GM19455 (cell line): ENCODE results near the gene NECTIN1.

Experiments
- ATAC-seq: cut with Tn5 transposase; IDR thresholded peaks from one replicate; pipeline ENCODE4 v1.9.1; 2021; ENCODE audit not compliant: unreplicated experiment

Gene NECTIN1

DNA sequence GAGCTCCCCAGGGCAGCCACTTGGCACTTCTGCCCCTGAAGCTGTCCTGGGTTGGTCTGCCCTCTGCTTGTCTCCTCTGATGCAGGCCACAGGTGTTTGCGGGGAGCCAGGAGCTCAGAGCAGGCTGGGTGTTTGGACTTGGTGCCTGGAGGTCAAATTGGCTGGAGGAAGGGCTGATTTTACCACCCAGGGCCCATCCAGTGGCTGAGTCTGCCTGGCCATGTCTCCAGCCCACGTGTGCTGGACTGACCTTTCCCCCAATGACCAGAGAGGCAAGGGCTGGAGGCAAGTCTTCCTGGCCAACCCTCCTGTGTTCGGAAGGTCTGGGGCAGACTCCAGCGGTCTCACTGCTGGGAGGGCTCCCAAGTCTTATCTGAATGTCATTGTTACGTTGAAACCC lies 84.0 kb downstream of the NECTIN1 start:
- ATAC-seq = no peak

DNA sequence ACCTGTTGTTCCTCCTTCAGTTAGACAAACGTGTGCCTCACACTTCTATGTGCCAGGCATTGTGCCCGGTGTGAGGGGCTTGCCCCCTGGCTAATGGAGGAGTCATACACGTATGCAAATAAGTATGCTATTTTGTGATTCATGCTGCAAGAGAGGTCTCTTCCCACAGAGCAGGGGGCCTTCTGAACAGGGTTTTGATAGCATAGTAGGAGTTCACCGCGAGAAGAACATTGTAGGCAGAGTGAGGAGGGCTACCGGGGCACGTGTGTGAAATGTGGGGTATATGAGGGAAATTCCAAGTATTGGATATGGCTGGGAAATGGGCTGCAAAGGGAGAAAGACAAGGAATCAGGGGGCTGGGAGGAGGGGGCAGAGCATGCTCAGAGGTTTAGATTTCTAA lies 84.5 kb downstream of the NECTIN1 start:
- no peak for ATAC-seq

DNA sequence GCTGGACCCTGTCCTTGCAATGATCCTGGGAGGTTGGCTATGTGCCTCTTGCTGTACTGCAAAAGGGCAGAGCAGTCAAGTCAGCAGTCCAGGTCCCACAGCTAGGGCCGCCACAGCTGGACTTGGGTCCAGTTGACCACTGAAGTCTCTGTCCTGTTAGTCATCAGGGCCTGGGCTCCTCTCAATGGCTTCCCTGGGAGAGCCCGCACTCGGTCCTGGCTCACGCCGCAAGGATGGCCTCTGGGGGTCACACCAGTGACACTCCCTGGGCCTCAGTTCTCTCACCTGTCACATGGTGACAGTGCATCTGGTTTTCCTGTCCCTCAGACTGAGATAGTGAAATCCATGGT lies 85.1 kb downstream of the NECTIN1 start:
- no peak for ATAC-seq

DNA sequence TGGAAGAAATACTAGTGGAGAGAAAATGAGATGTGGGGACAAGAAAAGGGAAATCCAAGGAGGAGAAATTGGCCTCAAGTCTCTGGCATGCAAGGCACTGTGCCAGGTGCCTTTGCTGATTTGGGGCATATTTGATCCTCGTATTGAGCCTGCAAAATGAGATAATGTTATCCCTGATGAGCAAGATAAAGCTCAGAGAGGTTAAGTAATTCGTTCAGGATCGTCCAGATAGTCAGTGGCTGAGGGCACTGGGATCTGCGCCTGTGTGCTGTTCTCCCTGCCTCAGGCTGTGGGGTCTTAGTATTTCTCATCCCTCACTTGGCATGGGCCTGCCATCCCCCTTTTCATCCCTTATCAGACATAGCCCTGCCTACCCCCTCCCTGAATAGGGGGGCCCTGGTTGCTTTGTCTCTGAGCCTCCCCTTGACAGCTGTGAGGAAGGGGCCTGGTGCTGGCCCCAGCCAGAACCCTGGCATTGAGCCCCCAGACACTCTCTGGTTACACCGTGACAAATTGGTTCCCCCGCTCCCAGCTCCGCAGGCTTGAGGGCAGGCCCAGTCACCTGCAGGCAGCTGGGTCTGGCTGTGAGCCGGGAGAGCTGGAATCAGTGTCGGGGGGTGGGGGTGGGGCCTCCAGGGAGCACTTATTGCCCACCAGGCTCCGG lies 85.7 kb downstream of the NECTIN1 start:
- ATAC-seq = no peak

DNA sequence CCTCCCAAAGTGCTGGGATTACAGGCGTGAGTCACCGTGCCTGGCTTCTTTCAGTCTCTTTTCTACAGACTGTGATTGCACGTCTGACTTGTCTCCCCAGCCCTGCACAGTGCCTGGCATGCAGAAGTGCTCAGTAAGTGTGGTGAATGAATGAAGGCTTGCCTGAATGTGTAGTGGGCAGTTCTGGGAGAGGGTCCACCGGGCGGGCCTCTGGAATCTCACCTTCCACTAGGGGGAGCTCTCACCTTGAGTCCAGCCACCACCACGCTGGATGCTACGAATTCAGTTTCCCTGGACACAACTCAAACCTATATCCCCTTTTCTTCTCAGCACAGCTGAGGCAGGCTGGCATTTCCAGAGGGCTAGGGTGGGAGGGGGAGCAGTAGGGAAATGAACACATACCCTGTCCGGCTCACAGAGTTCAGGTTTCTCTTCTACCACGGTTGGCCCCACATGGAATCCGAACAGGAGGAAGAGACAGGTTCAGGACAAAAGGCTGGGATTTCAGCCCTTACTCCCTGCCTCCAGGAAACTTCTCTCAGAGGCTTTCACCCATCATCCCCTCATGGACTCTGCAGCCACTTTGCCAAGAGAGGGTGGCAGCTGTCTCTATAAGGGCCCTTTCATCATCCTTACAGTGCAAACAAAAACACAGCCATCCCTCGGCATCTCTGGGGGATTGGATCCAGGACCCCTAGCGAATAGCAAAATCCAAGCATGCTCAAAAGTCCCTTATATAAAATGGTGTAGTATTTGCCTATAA lies 86.8 kb downstream of the NECTIN1 start:
- ATAC-seq = no peak

DNA sequence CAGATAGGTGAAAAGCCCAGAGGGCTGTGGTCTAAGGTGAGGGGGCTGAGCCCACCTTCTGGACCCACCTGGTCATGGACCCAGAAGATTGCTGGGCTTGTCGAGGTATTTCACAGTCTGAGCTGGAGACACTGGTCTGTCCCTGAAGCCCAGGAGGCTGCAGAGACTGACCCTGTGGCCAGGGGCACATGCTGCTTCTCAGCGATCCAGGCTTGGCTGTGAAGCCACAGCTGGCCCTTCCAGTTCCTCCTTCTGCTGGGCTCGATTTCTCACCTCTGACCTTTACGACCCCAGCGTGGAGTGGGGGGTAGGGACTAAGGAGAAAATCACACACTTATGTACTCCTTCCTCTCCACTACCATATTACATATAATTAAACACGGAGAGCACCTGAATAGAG lies 88.5 kb downstream of the NECTIN1 start:
- no peak for ATAC-seq

DNA sequence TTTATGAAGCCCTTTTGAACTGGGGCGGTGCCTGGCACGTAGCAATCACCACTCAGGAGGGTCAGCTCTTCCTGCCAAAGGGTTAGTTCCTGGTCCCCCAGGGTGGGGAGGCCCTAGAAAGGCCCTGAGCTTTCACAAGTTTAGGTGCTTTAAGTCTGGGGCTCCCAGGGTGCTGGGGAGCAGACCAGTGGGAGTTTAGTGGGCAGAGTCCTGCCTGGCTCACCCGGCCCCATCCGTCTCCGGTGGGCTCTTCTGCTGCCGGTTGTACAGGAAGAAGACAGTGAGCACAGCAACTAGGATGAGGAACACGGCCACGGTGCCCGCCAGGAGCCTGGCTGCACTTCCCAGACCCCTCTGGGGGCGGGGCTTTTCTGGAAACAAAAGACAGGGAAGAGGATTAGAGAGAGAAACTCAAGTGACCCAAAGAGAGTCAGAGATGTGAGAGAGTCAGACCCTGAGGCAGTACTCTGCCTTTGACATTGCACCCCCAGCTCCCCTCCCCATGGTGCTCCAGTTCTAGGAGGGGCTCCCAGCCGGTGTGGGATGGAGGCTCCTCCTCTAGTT lies 89.3 kb downstream of the NECTIN1 start:
- ATAC-seq = no peak

DNA sequence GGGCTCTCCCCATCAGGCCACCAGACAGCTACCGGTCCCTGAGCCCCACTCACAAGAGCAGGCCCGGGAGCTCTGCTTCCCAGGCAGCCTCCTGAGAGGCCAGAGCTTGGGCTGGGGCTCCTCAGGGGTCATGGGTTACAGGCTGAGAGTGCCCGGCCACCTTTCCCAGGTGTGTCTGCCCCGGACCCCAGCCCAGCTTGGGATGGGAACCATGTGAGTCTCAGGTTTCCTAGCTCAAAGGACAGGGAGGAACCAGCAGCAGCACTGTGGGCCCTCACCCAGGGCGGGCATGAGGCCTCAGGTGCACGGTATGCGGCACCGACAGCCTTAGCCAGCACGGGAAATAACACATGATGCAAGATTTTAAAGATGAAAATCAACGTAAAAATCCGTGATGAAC lies 90.1 kb downstream of the NECTIN1 start:
- ATAC-seq = no peak

DNA sequence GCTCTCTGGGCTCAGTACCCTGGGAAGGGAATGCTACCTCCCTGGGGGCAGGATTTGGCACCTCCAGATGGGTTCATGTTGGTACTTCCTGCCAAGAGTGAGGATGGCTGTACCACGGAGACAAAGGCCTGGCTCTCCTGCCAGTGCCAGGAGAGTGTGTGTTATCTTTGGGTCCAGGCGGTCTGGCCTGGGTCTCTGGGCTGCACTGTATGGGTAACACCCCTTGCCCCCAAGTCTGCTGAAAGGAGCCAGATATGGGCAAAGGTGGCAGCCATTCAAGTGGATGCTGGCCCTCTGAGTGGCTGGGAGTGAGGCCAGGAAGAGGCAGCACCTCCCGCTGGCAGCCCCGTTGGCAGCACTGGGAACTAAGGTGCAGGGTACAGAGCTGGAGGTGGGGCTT lies 91.5 kb downstream of the NECTIN1 start:
- no peak for ATAC-seq

DNA sequence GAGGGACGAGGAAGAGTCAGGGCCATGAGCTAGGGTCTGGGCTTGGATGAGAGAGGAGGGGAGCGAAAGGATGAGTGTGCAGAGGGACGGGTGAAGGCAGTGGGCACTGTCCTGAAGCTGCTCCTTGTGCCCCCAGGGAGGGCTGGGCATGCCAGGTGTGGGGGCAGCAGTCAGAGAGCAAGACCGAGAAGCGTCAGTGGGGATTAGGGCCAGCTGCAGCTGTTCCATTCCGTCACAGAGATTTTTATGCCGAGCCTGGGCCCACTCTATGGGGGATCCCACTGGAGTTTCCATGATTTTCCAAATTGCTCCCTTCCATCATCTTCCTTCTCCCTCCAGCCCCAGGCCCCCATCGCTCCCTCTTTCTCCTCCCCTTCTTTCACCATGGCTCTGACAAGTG lies 93.2 kb downstream of the NECTIN1 start:
- no peak for ATAC-seq

DNA sequence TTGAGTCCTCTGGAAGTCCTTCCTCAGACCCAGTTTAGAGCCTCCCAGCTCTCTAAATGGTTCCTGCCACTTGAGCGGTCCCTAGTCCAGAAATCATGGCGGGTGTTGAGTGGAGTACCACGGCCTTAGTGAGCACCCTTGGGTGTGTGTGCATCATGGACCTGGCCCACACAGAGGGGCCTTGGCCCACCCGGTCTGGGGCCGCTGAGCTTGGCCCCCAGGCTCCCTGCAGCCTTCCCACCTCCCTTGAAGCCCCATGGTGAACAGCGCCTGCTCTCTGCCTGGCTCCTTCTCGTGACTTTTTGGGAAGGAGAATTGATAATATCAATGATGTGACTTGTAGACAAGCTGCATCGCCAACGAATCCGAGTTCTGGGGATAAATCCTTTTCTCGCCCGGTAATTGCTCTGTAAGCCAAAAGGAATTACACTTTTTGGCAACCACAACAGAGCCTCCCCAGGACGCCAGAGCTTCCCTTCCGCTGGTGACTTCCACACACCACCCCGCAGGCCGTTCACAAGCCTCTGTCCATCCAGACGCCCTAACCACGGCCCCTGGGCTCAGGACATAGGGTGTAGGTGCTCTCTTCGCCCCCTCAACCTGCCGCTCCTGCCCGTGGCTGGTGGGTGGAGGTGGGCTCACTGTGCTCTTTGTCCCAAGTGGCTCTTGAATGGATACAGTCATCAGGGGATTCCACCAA lies 93.8 kb downstream of the NECTIN1 start:
- no peak for ATAC-seq

DNA sequence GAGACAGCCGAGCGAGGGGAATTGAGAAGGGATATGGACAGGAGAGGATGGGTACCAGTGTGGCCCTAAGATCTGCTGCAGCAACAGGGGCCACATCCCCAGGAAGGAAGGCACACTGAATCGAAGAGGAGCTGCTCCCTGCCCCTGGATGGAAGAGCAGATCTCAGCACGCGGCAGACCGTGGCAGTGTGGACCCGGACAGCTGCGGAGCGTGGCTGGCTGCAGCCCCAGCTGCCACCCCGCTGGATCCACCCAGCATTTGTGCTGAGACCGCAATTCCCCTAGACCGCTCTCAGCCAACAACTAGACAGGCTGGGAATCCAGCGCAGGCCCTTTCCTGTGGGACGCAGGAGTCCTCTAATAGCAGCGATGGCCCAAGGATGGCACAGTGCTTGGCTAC lies 94.7 kb downstream of the NECTIN1 start:
- no peak for ATAC-seq

DNA sequence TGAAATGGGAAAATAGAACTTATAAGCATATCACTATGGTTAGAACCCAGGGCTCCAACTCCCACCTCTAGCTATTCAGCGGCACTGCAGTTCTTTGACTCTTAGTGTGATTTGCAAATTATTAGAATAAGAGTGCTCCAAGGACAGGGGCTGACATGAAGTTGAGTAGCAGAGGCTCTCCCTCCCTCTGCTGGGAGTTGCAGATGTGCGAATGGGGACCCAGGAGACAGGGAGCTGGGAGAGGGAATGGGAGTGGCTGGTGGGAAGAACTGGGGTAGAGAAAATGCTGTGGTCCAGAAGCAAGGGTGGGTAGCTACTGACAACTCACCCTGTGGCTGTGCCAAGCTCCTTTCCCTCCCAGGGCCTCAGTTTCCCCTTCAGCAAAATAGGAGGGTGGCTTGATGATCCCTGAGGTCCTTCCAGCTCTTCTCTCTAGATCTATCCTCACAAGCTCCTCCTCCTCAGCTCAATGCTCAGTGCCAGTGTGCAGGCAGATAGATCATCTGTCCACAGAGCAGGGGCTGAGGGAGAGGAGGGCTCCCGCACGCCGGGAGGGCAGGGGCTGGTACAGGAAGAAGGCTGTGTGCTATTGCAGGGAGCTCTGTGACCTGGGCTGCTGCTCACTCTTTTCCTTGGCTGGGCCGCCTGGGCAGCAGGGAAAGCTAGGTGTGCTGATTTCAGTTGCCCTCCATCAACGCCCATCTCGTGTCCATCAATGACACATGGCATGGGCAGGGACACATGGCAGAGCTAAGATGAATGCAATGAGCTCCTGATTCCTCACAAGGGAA lies 99.0 kb downstream of the NECTIN1 start:
- ATAC-seq = no peak

DNA sequence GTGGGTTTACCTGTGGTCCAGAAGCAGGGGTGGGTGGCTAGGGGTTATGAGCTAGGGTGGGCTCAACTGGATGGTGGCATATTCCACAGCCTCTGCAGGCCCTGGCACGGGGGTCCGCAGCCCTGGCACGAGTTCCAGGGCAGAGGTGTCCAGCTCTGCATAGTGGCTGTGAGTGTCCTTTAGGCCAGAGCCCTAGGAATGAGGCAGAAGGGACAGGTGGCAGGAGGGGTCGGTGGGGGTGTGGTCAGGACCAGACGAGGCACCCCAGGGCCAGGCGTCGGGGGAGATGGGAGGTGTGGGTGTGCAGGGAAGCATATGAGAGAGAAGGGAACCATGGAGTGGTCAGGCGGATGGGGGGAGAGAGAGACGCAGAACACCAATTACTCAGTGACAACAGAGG lies 99.9 kb downstream of the NECTIN1 start:
- ATAC-seq = no peak

DNA sequence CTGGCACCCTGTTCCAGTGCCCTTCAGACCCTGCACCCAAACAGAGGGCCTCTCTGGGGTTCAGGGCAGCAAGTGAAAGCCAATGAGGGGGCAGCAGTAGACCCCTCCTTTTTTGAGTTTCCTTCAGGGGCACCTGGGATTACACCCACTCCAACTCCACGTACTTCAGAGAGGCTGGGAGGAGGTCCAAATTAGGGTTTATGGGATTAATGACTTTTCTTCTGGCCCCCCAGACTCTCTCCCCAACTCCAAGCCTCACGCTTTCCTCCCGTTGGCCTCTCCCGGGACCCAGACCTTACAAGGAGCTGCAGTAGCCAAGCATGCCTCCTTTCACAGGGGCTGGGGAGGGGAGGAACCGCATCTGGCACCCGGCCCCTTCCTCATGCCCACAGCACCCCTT lies 101.7 kb downstream of the NECTIN1 start:
- ATAC-seq = no peak

DNA sequence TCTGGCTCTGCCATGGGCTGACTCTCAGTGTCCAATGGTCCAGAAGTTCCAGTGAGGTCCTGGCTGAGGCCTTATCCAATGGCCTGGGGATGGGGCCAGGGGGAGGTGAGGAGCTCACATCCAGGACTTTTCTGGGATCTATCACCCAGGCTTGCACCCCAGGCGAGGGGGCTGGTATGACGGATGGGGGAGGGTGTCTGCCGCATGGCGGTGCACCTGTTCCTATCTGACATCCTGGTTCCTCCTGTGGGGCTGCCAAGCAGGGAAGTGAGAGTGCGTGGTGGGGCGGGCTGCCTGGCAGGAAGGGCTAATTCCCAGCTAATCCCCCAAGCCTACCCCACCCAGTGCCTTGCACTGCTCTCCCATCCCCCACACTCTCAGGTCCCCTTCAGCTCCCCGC lies 102.1 kb downstream of the NECTIN1 start:
- no peak for ATAC-seq

DNA sequence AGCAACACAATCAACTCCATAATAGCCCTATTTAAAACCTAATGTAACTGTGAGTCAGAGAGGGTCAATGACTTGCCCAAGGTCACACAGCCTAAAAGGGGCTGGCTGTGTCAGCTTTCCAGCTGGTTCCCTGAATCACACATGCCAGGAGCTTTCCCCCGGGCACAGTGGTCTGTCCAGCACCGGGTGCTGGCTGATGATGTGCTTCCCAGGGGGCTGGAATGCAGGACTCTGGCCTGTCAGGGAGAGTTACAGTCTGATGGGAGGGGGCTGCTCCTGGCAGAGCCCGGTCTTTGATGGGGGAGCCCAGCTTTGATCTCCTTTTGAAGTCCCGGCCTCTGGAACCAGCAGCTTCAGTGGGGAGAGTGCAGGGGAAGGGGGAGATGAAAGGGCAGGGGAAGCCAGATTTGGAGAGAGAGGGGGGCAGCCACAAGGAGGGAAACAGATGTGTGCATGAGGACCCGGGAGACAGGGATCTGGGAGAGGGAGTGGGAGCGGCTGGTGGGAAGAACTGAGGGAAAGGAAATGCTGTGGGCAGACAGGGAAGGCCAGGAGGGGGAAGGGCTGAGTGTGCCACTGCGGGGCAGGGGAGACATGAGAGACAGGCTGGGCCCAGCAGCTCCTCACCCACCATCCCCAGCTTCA lies 102.7 kb downstream of the NECTIN1 start:
- ATAC-seq = no peak

DNA sequence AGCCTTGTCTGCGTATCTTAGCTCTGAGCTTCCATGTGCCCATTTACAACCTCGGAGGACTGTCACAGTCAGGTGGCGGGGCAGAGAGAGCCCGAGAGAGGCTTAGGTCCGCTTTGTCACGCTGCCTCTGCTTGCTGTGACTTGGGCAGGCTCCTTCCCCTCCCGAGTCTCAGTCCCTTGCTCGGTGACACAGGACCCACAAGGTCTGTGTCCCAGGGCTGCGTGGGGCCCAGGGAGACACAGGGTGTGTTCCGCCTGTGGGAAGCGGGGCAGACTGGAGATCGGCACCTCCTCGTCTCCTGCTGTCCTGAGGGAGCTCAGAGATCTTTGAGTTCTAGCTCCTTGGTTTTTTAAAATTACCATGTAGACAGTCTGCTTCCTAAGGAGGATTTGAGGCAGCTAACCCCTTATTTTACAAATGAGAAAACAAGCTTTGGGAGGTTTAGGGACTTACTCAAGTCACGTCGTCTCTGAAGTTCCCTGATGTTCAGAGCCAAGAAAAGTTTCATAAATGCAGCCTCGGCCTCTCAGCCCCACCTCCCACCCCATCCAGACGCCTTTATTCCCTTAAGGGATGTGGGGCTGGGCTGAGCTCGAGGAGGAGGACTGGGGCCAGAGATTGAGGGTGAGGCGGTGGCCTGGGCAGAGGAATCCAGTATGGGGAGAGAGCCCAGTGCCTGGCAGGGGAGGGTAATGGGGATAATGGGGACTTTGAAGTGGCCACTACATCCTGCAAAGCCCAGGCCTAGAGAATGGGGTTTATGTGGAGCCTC lies 103.6 kb downstream of the NECTIN1 start:
- no peak for ATAC-seq

DNA sequence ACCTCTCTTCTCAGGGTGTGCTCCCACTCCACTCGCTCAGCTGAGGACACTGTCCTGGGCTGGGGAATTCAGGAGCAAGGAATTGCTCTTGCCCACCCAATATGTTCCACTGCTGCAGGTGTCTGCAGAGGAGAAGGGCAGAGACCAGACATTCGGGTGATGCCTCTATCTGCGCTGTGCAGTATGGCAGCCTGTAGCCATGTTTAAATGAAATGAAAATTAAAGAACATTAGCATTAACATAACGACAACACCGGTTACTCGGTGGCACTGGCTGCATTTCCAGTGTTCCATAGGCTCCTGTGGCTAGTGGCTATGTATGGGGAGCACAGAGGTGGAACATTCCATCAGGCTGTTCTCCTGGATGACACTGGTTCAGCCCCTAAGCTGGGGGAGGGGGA lies 104.4 kb downstream of the NECTIN1 start:
- ATAC-seq = no peak

DNA sequence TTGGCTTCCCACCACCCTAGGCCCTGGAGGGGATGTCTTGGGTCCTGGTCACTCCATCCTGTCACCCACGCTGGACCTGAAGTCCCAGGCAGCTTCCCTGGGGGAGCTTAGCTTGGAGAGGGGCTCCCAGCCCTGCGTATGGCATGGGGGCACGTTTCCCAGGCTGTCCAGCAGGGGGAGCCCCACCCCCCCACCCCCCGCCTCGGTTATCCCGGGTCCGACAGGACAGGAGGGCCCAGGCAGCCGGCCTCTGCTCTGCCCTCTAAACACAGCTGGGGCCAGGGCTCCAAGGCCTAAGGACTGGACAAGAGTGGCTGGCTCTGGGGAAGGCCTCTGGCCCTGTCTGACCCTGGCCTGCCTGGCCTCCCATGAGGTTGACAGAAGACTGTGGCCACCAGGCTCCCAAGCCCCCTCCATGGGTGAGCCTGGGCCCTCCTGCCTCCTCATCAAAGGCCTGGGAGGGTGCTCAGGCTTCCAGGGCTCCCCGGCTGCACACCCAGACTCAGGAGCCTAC lies 104.8 kb downstream of the NECTIN1 start:
- ATAC-seq = no peak
